ENCODE data around the gene CEP43. TPM values are rescaled to one million over a fixed set of nuclear protein-coding genes. Genes with fewer than 3 reads are reported as not detected.

CEP43 gene
- total and polyA plus RNA-seq, 10 of the 15 experiments (the other 5 are each of a cell fraction or from before 2014, with no cell fraction given): 7.7 to 49.9 (median 24.6) TPM

- TF ChIP-seq ZBTB40 (IDR thresholded peaks at IDR 0.05; ENCODE audit: borderline replicate concordance): peak; percentile 34; the same call in 1 of the 2 replicates
- peak; percentile 83 for TF ChIP-seq MXI1 (IDR thresholded peaks at IDR 0.05; ENCODE audit: low read depth, low read length)
- TF ChIP-seq HDGF (IDR thresholded peaks at IDR 0.05): peak; percentile 21; the same call in 1 of the 2 replicates
- no peak for TF ChIP-seq BCL11A (IDR thresholded peaks at IDR 0.05; ENCODE audit: low read depth, low read length)
- no peak for TF ChIP-seq RUNX3 (IDR thresholded peaks at IDR 0.05; ENCODE audit: low read length)
- peak; percentile 51; the same call in 1 of the 2 replicates for TF ChIP-seq TCF12 (IDR thresholded peaks at IDR 0.05; ENCODE audit: low read depth, low read length)
- no peak for TF ChIP-seq ZZZ3 (IDR thresholded peaks at IDR 0.05; ENCODE audit: control insufficient read depth, insufficient read length, low read depth)
- TF ChIP-seq MTA2 (IDR thresholded peaks at IDR 0.05; ENCODE audit: low read depth): peak; percentile 45; the same call in 1 of the 2 replicates
- TF ChIP-seq RAD21 (IDR thresholded peaks at IDR 0.05; ENCODE audit: insufficient read depth, low read depth, low read length): no peak
- peak; percentile 74 for TF ChIP-seq RELB (IDR thresholded peaks at IDR 0.05; ENCODE audit: low read depth)
- TF ChIP-seq MEF2B (IDR thresholded peaks at IDR 0.05; ENCODE audit: partially characterized antibody, poor library complexity, severe bottlenecking): peak; percentile 79
- TF ChIP-seq POLR2A (IDR thresholded peaks at IDR 0.05; ENCODE audit: low read depth, low read length): peak; percentile 64; the same call in 1 of the 2 replicates
- TF ChIP-seq FOXM1 (IDR thresholded peaks at IDR 0.05; ENCODE audit: low read depth, low read length): no peak
- no peak for TF ChIP-seq BRCA1 (IDR thresholded peaks at IDR 0.05; ENCODE audit: low read depth, low read length)
- TF ChIP-seq ZSCAN29 (IDR thresholded peaks at IDR 0.05): no peak
- TF ChIP-seq POLR2AphosphoS5 (IDR thresholded peaks at IDR 0.05; ENCODE audit: low read length): no peak; the same call in 1 of the 2 replicates
- 0 out of 2 replicates have a peak, but pooled peaks have one; percentile 29 for TF ChIP-seq MLLT1 (IDR thresholded peaks at IDR 0.05)
- TF ChIP-seq PKNOX1 (IDR thresholded peaks at IDR 0.05): no peak
- TF ChIP-seq MAX (IDR thresholded peaks at IDR 0.05; ENCODE audit: low read depth, low read length): peak; percentile 48; the same call in 1 of the 2 replicates
- TF ChIP-seq ZNF217 (IDR thresholded peaks at IDR 0.05): no peak
- 0 out of 4 replicates have a peak, but pooled peaks of 1 of the 2 experiments have one; percentile 40 for TF ChIP-seq ETV6 (conservative IDR thresholded peaks at IDR 0.05 in 1 of 2, IDR thresholded peaks at IDR 0.05 in 1 of 2; ENCODE audit: borderline replicate concordance in 1 of 2, low read depth in 1 of 2)
- TF ChIP-seq SP1 (IDR thresholded peaks at IDR 0.05; ENCODE audit: low read depth, low read length): no peak
Measured at GRCh38 chr6:166957087-166957804, 42.0 kb upstream of the CEP43 start (continued).
